Esophagus squamous epithelium (tissue), 5 donors: ENCODE measurements around the gene S100PBP. TPM values are rescaled to one million over a fixed set of nuclear protein-coding genes. Genes with fewer than 3 reads are reported as not detected.

Source experiments
- DNase-seq: peaks from one replicate; lab custom pipeline; 2025; lab: John Stamatoyannopoulos, UW
- H3K27ac ChIP-seq, 4 donors: fragments of 200-600 bp; sonication (generic); one replicate each; pipeline ENCODE4 v1.5.1; 2016 to 2019; ENCODE audit warnings: mild to moderate bottlenecking in 1 of 4
- H3K27me3 ChIP-seq, 4 donors: fragments of 200-600 bp; sonication (generic); 1 replicate in 3 of 4; 2 replicates in 1 of 4; pipeline versions ENCODE4 v1.5.1 to v1.6.0; 2017 to 2021; ENCODE audit warnings: antibody characterized with exemption in 1 of 4
- H3K36me3 ChIP-seq, 3 donors: fragments of 200-600 bp; sonication (generic); one replicate each; pipeline ENCODE4 v1.5.1; 2016 to 2019
- H3K4me1 ChIP-seq, 3 donors: fragments of 200-600 bp; sonication (generic); one replicate each; pipeline ENCODE4 v1.5.1; 2017 to 2019
- H3K4me3 ChIP-seq, 4 donors: fragments of 200-600 bp; sonication (generic); 1 replicate in 3 of 4; 2 replicates in 1 of 4; pipeline ENCODE4 v1.5.1; 2016 to 2019; ENCODE audit warnings: mild to moderate bottlenecking in 2 of 4, moderate library complexity in 1 of 4
- H3K9me3 ChIP-seq, 3 donors: fragments of 200-600 bp; sonication (generic); one replicate each; pipeline ENCODE4 v1.5.1; 2016 to 2019
- CTCF ChIP-seq, 6 experiments: fragments of 450-650 bp in 4 of 6; fragments of 200-600 bp in 2 of 6; sonication (generic) in 2 of 6; IDR thresholded peaks; one replicate each; pipeline ENCODE4 v1.5.1; 2016 to 2019; ENCODE audit warnings: antibody characterized with exemption in 6 of 6, mild to moderate bottlenecking in 4 of 6, moderate library complexity in 4 of 6
- POLR2A ChIP-seq, 4 donors: fragments of 450-650 bp; IDR thresholded peaks; one replicate each; pipeline ENCODE4 v1.6.1; 2017; ENCODE audit warnings: antibody characterized with exemption in 4 of 4, mild to moderate bottlenecking in 4 of 4, moderate library complexity in 3 of 4
- WGBS, 2 donors: methylation state at CpG; one replicate each; pipeline ENCODE4 v1.1.5; 2018; 5-methylcytosine and 5-hydroxymethylcytosine counted together
- intact Hi-C: fragments of 100-400 bp; cut with DNase I; formaldehyde crosslinking; loops from one replicate; pipeline ENCODE4 v1.15.0; 2022
- total RNA-seq, 4 donors: library from RNA; depleted of rRNA; stranded (reverse); fragments of >200 nt; gene quantifications; one replicate each; pipeline ENCODE4 v1.1.0, GENCODE V29; 2016
- donor health status: DM: yes; HTN: yes; CAD: no.

Gene S100PBP
- total RNA-seq, 4 donors from 2014 or later: 6.5 to 20.0 (median 11.9) TPM

GRCh38 chr1:32872192-32872460, 54.7 kb downstream of the S100PBP start:
- H3K27me3 ChIP-seq: peaks cover 0 to 63% (median 4%) of the 10 kb centered on the region in 4 donors
- H3K4me1 ChIP-seq: peaks cover 10 to 33% (median 13%) of the 10 kb centered on the region in 3 donors
- intact Hi-C loops: loop anchor here (10.0 kb wide), 1 partner anchor 157 kb away; no protein-coding TSS in a partner anchor
- peaks cover 0 to 6% (median 0%) of the 10 kb centered on the region in 3 donors for H3K36me3 ChIP-seq
- no peaks in the 10 kb centered on the region for H3K9me3 ChIP-seq
- no peak overlapping the region for H3K27ac ChIP-seq
- peak overlapping the region in 1 of 4 donors; percentile 15 for H3K4me3 ChIP-seq
- DNase-seq: no peak
- 44 to 53% methylated on average over 5 to 6 of the region's 7 CpGs for WGBS, 2 donors
- no peak for TF ChIP-seq CTCF (IDR thresholded peaks at IDR 0.05)

- Histone ChIP-seq H3K4me1 (peaks cover 10 to 42% (median 16%) of the 10 kb centered on the region in 3 donors), H3K9me3 (no peaks in the 10 kb centered on the region), H3K27ac (no peak overlapping the region), H3K27me3 (peaks cover 0 to 75% (median 4%) of the 10 kb centered on the region in 4 donors), H3K36me3 (no peaks in the 10 kb centered on the region), H3K4me3 (no peak overlapping the region)
- intact Hi-C loops: loop anchor here (10.0 kb wide), 1 partner anchor 159 kb away; no protein-coding TSS in a partner anchor
- no peak for DNase-seq
- TF ChIP-seq POLR2A (IDR thresholded peaks at IDR 0.05) (no peak), CTCF (IDR thresholded peaks at IDR 0.05) (no peak)
- 68 to 76% methylated on average over 4 to 5 of the region's 5 CpGs for WGBS, 2 donors
These were observed 56.0 kb downstream of the S100PBP start for GRCh38 chr1:32873484-32873883.

- DNase-seq: no peak
- no peaks in the 10 kb centered on the region for H3K36me3 ChIP-seq
- WGBS, 2 donors: 43 to 69% methylated on average over 5 of the region's 5 CpGs
- H3K27me3 ChIP-seq: peaks cover 0 to 72% (median 3%) of the 10 kb centered on the region in 4 donors
- H3K4me3 ChIP-seq: no peak overlapping the region
- no peak overlapping the region for H3K27ac ChIP-seq
- no peak for TF ChIP-seq POLR2A (IDR thresholded peaks at IDR 0.05)
- intact Hi-C loops: loop anchor here (10.0 kb wide), 1 partner anchor 160 kb away; no protein-coding TSS in a partner anchor
- H3K4me1 ChIP-seq: peaks cover 10 to 38% (median 14%) of the 10 kb centered on the region in 3 donors
- no peaks in the 10 kb centered on the region for H3K9me3 ChIP-seq
These were observed 57.7 kb downstream of the S100PBP start for GRCh38 chr1:32874860-32875752.

GRCh38 chr1:32876341-32877210, 59.1 kb downstream of the S100PBP start:
- Histone ChIP-seq H3K9me3 (no peaks in the 10 kb centered on the region), H3K27me3 (peaks cover 0 to 59% (median 0%) of the 10 kb centered on the region in 4 donors), H3K4me1 (peaks cover 5 to 28% (median 6%) of the 10 kb centered on the region in 3 donors), H3K27ac (no peak overlapping the region), H3K36me3 (no peaks in the 10 kb centered on the region), H3K4me3 (no peak overlapping the region)
- intact Hi-C loops: loop anchor here (10.0 kb wide), 1 partner anchor 162 kb away; no protein-coding TSS in a partner anchor
- no peak for DNase-seq
- WGBS, 2 donors: 64 to 81% methylated on average over 4 to 6 of the region's 16 CpGs
- TF ChIP-seq POLR2A (IDR thresholded peaks at IDR 0.05) (no peak), CTCF (IDR thresholded peaks at IDR 0.05) (peak; percentile 69 to 88 (median 80))
